ENCODE results near the gene QPCT. TPM values are rescaled to one million over a fixed set of nuclear protein-coding genes. Genes with fewer than 3 reads are reported as not detected.
"Not testable (repeated sequence)": the region's sequence is repeated elsewhere in the genome, so short reads cannot be mapped to it uniquely, and the experiment has no call there.

The QPCT gene
- total RNA-seq, 2 donors from 2014 or later = 1.4 to 2.5 TPM

DNA sequence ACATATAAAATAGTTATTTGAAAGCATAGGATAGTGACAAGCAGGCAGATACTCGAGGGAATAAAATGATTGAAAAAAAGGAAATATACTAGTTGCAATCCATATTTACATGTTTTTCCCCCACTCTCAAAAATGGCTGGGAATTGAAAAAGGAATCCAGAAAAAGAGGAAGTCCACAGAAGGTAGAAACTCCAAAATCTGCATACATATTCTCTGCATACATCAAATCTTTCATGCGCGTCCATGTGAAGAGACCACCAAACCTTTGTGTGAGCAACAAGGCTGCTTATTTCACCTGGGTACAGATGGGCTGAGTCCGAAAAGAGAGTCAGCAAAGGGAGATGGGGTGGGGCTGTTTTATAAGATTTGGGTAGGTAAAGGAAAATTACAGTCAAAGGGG, 36.4 kb downstream of the QPCT start:
- intact Hi-C loops (cut with DNase I); ATAC-seq; DNase-seq: not testable (repeated sequence)

DNA sequence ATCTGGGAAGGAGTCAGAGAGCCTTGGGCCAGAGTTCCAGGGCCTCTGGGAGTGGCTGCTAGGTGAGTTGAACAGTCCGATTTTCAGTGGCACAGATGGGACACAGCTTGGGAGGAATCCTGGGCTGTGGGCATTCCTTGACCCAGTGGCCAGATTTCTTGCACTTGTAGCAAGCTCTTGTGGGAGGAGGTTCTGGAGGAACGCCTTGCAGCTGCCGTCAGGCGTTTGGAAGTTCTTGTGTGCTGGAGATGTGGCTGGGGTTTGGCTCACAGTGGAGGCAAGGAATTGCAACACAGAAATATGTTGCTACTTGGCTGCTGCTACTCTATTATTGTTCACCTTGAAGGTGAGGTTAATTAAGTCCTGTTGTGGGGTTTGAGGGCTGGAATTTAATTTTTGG, 39.8 kb downstream of the QPCT start:
- intact Hi-C loops (cut with DNase I); DNase-seq; ATAC-seq: not testable (repeated sequence)

DNA sequence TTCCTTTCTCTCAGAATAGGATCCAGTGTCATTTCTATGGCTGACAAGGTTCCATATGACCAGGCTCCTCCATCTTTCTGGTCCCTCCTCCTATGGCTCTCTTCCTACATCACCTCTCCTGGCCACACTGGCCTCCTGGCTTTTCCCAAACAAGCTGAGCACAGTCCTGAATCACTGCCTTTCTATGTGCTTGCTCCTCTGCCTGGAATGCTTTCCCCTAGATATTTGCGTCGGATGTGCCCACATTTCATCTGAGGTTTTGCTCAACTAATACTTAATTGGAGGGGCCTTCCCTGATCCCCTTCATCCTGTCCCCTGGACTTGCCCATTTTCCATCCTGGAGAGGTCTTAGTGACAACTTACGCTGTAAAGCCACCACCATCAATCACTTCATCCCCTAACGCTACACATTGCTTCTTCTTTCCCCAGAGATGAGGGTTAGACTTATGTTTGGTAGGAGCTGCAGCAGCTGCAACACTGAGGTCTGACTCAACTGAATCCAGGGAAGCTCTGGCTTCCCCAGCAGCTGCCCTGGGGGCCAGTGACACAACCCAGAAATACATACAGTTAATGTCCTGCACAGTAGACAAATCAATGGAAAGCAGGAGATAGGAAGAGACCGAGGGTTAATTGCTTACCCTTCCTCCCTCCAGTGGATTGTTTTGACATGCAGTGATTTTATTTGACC, 42.9 kb downstream of the QPCT start:
- ATAC-seq (no peak), DNase-seq (no peak)
- intact Hi-C loops (cut with DNase I) = no loop called here

DNA sequence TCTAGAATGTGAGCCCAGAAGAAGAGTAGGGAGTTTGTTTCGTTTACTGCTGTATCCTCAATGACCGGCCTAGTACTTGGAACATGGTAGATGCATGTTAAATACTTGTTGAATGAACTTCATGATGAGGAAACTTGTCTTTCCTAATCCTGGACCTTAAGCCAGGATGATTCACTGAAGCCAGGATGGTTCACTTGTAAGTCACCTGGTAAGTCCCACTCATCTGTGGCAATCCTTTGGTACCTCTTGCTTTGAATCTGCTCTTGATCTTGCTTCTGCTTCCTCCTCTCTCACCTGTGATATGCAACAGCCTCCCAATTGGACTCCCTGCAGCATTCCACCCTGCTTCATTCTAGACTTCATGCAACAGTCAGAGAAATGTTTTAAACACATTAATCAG, 43.6 kb downstream of the QPCT start:
- ATAC-seq = peak in 1 of 2 donors; percentile 69
- DNase-seq = no peak
- intact Hi-C loops (cut with DNase I) = no loop called here

DNA sequence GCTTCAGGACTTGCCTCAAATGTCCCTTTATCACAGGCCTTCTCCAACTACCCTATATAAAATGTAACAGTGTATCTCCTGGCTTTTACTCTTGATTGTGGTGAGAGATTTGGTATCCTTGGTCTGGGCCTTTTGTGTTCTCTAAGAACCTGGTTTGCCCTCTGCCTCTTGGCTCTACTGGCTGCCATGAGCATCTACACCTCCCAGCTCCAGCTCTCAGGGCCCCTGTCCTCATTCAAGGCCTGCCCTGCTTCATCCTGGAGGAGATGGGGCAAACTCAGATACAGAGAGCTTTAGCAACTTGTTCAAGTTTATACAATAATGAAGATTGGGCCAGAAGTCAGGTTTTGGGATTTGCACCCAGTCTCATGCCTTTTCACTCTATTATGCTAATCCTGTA, 45.0 kb downstream of the QPCT start:
- DNase-seq (no peak), ATAC-seq (no peak)
- intact Hi-C loops (cut with DNase I) = no loop called here

DNA sequence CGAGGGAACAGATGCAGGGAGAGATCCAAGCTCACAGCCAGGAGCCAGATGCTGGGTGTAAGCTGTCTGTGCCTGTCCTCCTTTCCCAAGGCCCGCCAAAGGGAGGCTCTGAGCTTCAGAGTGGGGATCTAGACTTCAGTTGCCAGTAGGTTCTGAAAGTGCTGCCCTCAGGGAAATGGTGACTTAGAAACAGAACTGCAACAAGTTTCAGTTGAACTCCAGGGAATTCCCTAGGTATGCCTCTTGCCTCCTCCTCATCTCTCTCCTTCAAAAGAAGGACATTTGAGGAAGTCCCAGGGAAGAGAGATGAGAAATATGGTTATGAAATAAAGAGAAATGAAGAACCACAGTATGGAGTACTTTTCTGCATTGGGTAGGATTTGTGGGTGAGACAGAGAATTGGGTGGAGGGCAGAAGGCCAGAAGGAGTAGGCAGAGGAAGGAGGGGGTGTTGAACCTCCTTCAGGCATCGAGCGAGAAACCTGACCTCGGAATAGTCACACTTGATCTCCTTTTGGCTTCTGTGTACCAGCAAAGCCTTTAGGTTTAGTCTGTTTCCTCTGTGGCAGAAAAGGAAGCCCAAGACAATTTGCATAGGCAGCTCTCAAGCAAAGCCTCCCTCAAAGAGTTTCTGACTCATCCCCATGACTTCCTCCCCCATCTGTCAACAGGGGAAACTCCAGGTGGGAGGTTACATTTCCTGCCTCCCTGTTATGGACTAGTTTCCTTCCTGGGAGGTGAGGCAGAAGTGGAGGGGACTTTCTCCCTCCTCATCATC, 45.7 kb downstream of the QPCT start:
- intact Hi-C loops (cut with DNase I) = loop anchor here (5.0 to 10.0 kb wide), 2 partner anchors 487 to 885 kb away; no protein-coding TSS in a partner anchor
- no peak for DNase-seq
- peak; percentile 69 to 83 for ATAC-seq

DNA sequence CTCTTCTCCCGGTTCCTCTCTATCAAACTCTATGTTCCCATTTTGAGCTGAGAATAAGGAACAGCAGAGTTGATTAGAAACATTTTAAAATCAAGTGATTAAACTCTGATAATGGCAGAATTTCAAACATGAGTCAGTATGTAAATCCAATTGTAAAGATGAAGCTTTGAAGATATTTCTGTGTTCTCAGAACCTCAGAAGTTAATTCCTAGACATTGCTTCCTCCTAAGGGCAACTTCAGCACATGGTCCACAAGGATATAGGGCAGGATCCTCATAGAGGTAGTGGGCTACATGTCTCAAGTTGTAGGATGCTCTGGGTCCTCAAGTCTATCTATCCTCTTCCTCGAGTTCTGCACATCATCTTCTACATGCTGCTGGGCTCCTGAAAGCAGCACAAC, 46.3 kb downstream of the QPCT start:
- DNase-seq (no peak), ATAC-seq (no peak)
- intact Hi-C loops (cut with DNase I) = loop anchor here (5.0 to 10.0 kb wide), 2 partner anchors 487 to 884 kb away; no protein-coding TSS in a partner anchor

DNA sequence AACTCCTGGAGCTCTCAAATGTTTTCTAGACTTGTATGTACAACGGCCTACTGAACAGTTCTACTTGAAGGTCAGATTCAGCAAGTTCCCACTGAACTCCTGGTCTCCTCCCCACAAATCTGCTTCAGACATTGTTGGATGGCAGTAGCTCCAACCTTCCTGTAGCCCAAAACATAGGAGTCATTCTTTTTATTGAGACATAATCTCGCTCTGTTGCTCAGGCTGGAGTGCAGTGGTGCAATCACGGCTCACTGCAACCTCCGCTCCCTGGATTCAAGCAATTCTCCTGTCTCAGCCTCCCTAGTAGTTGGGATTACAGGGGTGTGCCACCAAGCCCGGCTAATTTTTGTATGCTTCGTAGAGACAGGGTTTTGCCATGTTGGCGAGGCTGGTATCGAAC, 47.3 kb downstream of the QPCT start:
- DNase-seq = no peak
- intact Hi-C loops (cut with DNase I) = loop anchor here (5.0 to 10.0 kb wide), 2 partner anchors 486 to 883 kb away; no protein-coding TSS in a partner anchor
- ATAC-seq = no peak

DNA sequence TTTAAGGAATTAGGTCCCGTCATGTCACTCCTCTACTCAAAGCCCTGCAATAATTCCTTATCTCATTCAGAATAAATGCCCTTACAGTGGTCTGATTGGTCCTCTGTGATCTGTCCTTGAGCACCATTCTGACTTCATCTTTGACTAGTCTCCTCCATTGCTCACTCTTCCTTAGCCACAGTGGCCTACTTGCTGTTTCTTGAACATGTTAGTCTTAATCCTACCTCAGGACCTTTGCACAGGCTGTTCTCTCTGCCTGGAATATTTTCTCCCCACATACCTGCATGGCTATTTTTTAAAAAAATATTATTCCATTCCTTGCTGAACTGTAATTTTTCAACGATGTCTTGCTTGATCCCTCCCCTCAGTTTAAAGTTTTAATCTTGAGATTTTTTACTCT, 48.0 kb downstream of the QPCT start:
- intact Hi-C loops (cut with DNase I) = loop anchor here (5.0 to 10.0 kb wide), 2 partner anchors 485 to 882 kb away; no protein-coding TSS in a partner anchor
- no peak for DNase-seq

DNA sequence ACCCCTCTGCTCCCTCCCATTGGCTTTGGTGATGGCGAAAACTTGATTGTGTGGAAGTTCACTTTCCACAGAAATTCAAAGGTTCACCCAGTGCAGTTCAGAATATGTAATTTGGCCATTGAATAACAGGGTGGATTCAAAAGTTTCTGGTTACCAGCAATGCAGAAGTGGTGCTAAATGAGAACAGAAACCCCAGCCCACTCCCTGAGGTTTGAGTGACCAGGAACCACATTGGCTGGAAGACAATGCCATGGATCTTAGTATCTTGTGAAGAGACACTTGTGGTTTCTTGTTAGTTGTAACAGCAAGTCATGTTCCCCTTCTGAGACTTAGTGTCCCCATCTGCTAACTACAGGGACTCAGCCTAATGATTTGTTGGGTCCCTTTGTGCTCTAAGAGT, 49.8 kb downstream of the QPCT start:
- DNase-seq (no peak), ATAC-seq (no peak)
- intact Hi-C loops (cut with DNase I) = loop anchor here (5.0 to 10.0 kb wide), 2 partner anchors 483 to 881 kb away; no protein-coding TSS in a partner anchor

More for the DNA sequence above, 48.0 kb downstream of the QPCT start:
- no peak for ATAC-seq

DNA sequence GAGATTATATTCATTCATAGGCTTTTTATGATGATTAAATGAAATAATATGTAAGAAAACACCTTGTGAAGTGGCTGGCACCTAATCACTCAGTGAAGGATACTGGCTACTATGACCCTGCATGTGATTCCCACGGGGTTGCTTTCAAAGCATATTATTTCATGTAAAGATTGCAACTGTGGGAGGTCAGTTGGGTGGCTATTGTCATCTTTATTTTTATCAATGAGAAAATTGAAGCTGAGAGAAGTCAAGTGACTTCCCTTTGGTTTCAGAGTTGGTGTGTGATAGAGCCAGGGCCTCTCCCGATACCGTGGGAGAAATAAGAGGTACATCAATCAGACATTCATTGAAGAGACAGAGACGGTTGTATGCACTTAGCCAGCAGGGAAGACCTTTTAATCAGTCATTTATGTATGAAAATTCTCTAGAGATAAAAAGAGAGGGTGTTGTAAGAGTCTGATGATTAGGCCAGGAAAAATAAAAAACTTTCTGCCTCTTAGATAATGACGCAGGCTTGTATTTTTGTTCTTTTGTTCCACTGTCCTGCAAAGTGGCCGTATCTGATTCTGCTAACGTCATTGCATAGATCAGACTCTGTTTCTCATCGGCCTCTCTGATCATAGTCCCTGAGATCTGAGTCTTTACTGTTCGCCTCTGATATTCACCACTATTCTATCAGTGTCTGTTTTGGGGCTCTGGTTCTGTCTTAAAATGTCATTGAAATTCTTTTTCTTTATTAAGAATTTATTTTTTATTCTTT, 50.5 kb downstream of the QPCT start:
- DNase-seq (no peak), ATAC-seq (peak in 1 of 2 donors; percentile 18)
- intact Hi-C loops (cut with DNase I) = loop anchor here (5.0 to 10.0 kb wide), 3 partner anchors 437 to 880 kb away; no protein-coding TSS in a partner anchor

DNA sequence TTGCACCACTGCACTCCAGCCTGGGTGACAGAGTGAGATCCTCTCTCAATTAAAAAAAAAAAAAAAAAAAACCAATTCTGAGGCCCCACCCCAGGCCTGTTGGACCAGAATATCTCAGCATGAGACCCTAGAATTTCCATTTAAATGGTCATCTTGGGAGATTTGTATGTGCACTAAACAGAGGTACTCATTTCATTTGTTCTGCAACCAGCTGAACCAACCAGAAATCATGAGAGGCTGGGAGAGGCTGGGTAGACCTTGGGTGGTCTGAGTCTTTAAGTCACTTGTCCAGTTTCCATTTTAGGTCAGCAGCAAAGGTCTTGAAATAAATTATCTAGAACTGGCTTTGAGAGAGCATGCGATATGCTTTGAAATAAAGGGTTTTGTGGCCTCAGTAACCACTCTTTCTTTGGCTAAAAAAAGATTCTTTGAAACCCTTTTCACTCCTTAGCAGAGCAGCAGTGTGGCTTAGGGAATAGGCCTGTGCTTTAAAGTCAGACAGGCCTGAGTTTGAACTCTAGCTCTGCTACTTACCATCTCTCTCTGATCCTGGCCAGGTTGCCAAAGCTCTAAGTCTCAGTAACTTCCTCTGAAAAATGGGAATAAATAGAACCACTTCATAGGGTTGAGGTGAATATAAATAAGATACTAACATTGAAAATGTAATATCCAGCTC, 52.6 kb downstream of the QPCT start:
- DNase-seq (no peak), ATAC-seq (no peak)
- intact Hi-C loops (cut with DNase I) = loop anchor here in 1 of 2 donors (2.0 to 10.0 kb wide), 3 partner anchors 435 to 878 kb away; no protein-coding TSS in a partner anchor

DNA sequence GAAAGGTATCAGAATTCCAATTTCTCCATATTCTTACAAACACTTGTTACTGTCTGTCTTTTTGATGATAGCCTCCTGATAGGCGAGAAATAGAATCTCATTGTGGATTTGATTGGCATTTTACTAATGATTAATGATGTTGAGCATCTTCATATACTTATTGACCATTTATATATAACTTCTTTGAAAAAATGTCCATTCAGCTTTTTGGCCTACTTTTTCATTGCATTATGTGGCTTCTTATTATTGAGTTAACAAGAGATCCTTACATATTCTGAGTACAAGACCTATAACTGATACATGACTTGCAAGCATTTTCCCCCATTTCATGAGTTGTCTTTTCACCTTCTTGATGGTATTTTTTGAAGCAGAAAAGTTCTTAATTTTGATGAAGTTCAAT, 54.6 kb downstream of the QPCT start:
- DNase-seq (no peak), ATAC-seq (no peak)
- intact Hi-C loops (cut with DNase I) = loop anchor here in 1 of 2 donors (5.0 to 10.0 kb wide), 2 partner anchors 433 to 876 kb away; no protein-coding TSS in a partner anchor

DNA sequence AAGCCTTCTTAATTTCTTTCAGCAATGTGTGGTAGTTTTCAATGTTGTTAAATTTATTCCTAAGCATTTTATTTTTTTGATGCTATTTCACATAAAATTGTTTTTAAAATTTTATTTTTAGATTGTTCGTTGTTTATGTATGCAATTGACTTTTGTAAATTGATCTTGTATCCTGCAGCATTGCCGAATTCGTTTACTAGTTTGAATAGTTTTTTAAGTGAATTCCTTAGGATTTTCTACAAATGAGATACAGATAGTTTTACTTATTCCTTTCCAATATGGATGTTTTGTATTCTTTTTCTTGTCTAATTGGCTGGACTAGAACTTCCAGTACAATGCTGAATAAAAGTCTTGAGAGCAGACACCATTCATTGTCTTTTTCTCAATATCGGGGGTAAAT, 55.6 kb downstream of the QPCT start:
- ATAC-seq (no peak), DNase-seq (no peak)
- intact Hi-C loops (cut with DNase I) = no loop called here

DNA sequence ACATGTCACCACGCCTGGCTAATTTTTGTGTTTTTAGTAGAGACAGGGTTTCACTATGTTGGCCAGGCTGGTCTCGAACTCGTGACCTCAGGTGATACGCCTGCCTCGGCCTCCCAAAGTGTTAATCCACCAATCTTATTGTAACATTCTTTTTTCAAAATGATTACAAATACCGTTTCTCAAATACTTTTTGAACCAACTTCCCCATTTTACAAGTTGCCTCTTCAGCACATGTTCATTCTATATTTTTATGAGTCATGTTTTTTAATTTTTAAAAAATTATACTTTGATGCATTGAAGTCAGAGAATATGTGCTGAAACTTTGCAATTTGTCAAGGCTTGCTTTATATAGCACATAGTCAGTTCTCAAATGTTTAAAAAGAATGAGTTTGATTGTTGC, 58.2 kb downstream of the QPCT start:
- intact Hi-C loops (cut with DNase I) = no loop called here
- DNase-seq (no peak), ATAC-seq (no peak)

DNA sequence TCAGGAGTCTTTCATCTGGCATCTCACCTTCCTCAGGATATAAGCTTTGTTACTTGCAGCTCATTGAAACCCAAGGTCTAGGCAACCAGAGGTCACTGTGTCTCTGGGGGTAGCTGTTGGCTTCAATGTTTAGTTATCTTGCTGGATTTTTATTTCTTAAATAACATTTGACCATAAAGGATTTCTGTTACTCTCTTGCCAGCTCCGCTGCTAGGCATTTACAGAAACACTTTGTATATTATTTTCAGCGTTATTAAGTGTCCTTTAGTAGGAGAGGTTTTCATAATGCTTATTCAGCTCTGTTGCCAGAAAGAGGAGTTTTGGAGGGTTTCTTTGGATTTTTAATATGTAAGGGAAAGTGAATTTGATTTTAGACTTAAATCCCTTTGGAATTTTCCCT, 61.4 kb downstream of the QPCT start:
- intact Hi-C loops (cut with DNase I) = no loop called here
- ATAC-seq (no peak), DNase-seq (no peak)

DNA sequence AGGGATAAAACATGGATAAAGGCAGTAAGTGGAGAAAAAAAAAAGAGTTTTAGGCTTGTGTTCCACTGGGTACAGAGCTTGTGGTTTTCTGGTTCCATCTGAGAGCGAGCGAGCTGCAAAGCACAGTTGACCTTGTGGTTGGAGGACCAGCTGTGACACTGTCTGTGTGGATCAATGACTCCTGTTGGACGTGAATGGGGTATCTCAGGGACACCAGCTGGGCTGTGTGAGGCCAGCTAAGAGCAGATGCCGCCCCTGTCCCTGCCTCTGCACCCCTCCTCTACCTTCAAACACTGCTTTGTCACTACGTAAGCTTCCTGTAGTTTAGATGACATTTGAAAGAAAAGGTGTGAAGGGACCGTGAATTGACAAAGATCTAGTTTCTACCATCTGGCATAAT, 67.8 kb downstream of the QPCT start:
- intact Hi-C loops (cut with DNase I) = loop anchor here in 1 of 2 donors (5.0 to 10.0 kb wide), 2 partner anchors 253 to 465 kb away; no protein-coding TSS in a partner anchor

DNA sequence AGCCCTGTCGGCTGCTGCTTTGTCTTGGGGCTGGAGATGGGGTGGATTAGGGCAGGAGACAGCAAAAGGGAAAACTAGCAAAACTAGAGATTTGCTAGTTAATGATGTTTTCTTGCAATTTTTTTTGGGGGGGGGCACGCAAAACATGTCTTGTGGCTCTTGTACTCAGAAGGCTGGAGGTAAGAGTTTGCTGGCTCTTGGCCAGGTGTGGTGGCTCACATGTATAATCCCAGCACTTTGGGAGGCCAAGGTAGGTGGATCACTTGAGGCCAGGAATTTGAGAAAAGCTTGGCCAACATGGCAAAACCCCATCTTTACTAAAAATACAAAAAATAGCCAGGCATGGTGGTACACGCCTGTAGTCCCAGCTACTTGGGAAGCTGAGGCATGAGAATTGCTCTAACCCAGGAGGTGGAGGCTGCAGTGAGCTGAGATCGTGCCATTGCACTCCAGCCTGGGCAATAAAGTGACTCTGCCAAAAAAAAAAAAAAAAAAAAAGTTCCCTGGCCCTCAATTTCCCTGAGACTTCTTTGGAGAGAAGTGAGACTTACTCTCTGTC, 69.6 kb downstream of the QPCT start:
- DNase-seq = not testable (repeated sequence)
- intact Hi-C loops (cut with DNase I) = loop anchor here (1.0 to 10.0 kb wide), 3 partner anchors 251 to 463 kb away; no protein-coding TSS in a partner anchor
- ATAC-seq = peak; percentile 8 to 13

More for the DNA sequence above, 67.8 kb downstream of the QPCT start:
- ATAC-seq (no peak), DNase-seq (no peak)
